Neutrophil (primary cell): Measurements from ENCODE around the gene LSM4.

Experiments
- H3K27ac ChIP-seq: fragments of 200-600 bp; sonication (generic); 2 replicates; pipeline ENCODE4 v1.5.1; 2016; ENCODE audit warnings: mild to moderate bottlenecking, moderate library complexity
- H3K27me3 ChIP-seq: fragments of 200-600 bp; sonication (generic); 2 replicates; pipeline ENCODE4 v1.6.0; 2016; ENCODE audit warnings: mild to moderate bottlenecking
- H3K36me3 ChIP-seq: fragments of 200-600 bp; sonication (generic); 2 replicates; pipeline ENCODE4 v1.5.1; 2017
- H3K4me1 ChIP-seq, 2 experiments: fragments of 200-600 bp in 1 of 2; sonication (generic) in 1 of 2; 1 replicate in 1 of 2; 2 replicates in 1 of 2; pipeline versions ENCODE4 v1.5.1 to v1.6.1; 2013 to 2016; ENCODE audit warnings: low read depth in 1 of 2, low read length in 1 of 2, mild to moderate bottlenecking in 1 of 2, moderate library complexity in 1 of 2; ENCODE audit not compliant: control insufficient read depth in 1 of 2, insufficient read depth in 1 of 2
- H3K4me3 ChIP-seq, 2 experiments: fragments of 200-600 bp in 1 of 2; sonication (generic) in 1 of 2; 1 replicate in 1 of 2; 2 replicates in 1 of 2; pipeline ENCODE4 v1.5.1; 2013 to 2016; ENCODE audit warnings: low read depth in 1 of 2, low read length in 1 of 2, mild to moderate bottlenecking in 1 of 2, moderate library complexity in 1 of 2
- H3K9me3 ChIP-seq: fragments of 200-600 bp; sonication (generic); 2 replicates; pipeline ENCODE4 v1.5.1; 2016
- TF ChIP-seq, protein P1 (sequence below): fragments of 200-600 bp; sonication (generic); IDR thresholded peaks from 2 replicates; pipeline ENCODE4 v1.5.1; 2016; ENCODE audit warnings: antibody characterized with exemption

The LSM4 gene

DNA sequence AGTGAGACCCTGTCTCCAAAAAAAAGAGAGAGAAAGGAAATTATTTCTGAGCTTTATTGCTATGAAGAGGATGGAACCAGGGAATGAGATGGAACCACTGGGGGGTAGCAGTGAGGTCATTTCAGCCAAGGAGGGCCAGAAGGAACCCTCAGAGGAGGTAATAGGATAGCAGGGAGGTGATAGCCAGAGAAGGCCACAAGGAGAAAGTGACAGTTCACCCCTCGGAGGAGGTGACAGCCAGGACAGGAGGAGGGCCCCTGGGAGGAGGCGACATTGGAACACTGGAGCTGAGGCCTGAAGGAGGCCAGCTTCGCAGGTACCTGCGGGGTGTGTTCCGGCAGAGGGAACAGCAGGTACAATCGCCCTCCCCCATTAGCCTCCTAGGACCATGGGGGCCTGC is 16.8 kb upstream of the LSM4 start:
- Histone ChIP-seq H3K36me3 (peaks cover 7% of the 10 kb centered on the region), H3K9me3 (no peaks in the 10 kb centered on the region), H3K4me1 (peaks cover 18 to 25% of the 10 kb centered on the region in 2 experiments), H3K4me3 (peak overlapping the region; percentile 80 to 82), H3K27ac (peak overlapping the region; percentile 75), H3K27me3 (peaks cover 5% of the 10 kb centered on the region)
- TF ChIP-seq, protein P1, sequence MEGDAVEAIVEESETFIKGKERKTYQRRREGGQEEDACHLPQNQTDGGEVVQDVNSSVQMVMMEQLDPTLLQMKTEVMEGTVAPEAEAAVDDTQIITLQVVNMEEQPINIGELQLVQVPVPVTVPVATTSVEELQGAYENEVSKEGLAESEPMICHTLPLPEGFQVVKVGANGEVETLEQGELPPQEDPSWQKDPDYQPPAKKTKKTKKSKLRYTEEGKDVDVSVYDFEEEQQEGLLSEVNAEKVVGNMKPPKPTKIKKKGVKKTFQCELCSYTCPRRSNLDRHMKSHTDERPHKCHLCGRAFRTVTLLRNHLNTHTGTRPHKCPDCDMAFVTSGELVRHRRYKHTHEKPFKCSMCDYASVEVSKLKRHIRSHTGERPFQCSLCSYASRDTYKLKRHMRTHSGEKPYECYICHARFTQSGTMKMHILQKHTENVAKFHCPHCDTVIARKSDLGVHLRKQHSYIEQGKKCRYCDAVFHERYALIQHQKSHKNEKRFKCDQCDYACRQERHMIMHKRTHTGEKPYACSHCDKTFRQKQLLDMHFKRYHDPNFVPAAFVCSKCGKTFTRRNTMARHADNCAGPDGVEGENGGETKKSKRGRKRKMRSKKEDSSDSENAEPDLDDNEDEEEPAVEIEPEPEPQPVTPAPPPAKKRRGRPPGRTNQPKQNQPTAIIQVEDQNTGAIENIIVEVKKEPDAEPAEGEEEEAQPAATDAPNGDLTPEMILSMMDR = no peak

DNA sequence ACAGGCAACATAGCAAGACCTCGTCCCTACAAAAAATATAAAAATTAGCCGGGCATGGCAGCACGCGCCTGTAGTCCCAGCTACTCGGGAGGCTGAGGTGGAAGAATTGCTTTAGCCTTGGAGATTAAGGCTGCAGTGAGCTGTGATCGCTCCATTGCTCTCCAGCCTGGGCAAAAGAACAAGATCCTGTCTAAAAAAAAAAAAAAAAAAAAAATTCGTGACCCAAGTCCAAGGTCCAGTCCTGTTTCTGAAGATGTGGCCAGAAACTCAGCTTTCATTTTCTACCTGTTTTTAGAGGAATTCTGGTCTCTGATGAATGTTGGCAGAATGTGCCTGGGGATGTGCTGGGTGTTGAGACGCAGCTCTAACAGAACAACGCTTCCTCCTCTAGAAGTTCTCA is 15.7 kb upstream of the LSM4 start:
- Histone ChIP-seq H3K4me3 (no peak overlapping the region), H3K27me3 (peaks cover 5% of the 10 kb centered on the region), H3K36me3 (peaks cover 3% of the 10 kb centered on the region), H3K9me3 (no peaks in the 10 kb centered on the region), H3K27ac (no peak overlapping the region), H3K4me1 (peaks cover 18 to 25% of the 10 kb centered on the region in 2 experiments)
- TF ChIP-seq, protein P1 = no peak

DNA sequence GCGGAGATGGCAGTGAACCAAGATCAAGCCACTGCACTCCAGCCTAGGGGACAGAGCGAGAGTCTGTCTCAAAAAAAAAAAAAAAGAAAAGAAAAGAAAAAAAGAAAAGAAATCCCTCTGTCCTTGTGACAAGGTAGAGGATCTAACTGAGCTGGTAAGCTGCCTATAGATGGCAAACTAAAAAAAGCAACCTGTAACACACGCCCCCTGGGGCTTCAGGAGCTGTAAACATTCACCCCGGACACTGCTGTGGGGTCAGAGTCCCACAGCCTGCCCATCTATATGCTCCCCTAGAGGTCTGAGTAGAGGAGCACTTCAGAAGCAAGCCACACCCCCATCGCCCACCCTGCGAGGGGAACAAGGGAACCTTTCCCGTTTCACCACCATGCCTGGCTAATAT is 13.2 kb upstream of the LSM4 start:
- H3K27ac ChIP-seq = no peak overlapping the region
- TF ChIP-seq, protein P1 = no peak
- H3K9me3 ChIP-seq = no peaks in the 10 kb centered on the region
- peaks cover 10 to 11% of the 10 kb centered on the region in 2 experiments for H3K4me1 ChIP-seq
- no peaks in the 10 kb centered on the region for H3K36me3 ChIP-seq
- peaks cover 5% of the 10 kb centered on the region for H3K27me3 ChIP-seq
- H3K4me3 ChIP-seq = no peak overlapping the region

DNA sequence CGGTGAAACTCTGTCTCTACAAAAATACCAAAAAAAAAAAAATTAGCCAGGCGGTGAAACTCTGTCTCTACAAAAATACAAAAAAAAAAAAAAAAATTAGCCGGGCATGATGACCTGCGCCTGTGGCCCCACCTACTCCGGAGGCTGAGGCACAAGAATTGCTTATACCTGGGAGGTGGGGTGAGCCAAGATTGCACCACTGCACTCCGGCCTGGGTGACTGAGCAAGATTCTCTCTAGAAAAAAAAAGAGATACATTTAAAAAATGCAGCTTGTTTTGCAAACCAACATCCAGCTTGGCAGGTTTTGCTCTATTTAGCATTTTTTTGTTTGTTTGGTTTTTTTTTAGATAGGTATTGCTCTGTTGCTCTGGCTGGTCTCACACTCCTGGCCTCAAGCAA is 10.8 kb upstream of the LSM4 start:
- Histone ChIP-seq H3K27ac (no peak overlapping the region), H3K27me3 (peaks cover under 1% of the 10 kb centered on the region), H3K4me1 (peaks cover 2 to 3% of the 10 kb centered on the region in 2 experiments), H3K36me3 (no peaks in the 10 kb centered on the region), H3K9me3 (no peaks in the 10 kb centered on the region), H3K4me3 (no peak overlapping the region)
- TF ChIP-seq, protein P1 = no peak

DNA sequence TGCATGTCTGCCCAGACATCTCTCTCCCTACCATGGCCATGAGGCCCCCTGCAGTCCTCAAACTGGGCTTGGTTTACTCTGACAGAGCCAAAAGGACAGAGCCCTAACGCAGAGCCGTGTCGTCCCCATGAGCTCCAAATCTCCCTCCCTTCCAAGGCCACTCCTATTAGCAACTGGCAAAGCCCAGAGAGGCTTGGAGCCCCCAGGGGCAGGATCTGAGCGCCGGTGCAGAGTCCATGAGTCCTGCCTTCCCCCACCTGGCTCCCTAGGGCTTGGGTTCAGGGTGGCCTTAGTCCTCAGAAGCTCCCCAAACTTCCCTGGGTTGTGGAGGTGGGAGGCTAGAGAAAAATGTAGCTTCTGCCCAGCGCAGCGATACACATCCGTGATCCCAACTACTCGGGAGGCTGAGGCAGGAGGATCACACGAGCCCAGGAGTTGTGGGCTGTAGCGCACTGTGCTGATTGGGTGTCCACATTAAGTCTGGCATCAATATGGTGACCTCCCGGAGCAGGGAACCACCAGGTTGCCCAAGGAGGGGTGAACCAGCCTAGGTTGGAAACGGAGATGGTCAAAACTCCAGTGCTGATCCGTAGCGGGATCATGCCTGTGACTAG is 10.1 kb upstream of the LSM4 start:
- Histone ChIP-seq H3K27me3 (no peaks in the 10 kb centered on the region), H3K4me3 (no peak overlapping the region), H3K36me3 (no peaks in the 10 kb centered on the region), H3K27ac (no peak overlapping the region), H3K9me3 (no peaks in the 10 kb centered on the region), H3K4me1 (peaks cover 5 to 9% of the 10 kb centered on the region in 2 experiments)
- TF ChIP-seq, protein P1 = no peak
